GM12864 (cell line): ENCODE results near the gene CCDC71.

Experiments
- DNase-seq: peaks from one replicate; pipeline ENCODE4 v3.0.0-alpha.2; 2011; ENCODE audit warnings: low read depth
- H3K4me3 ChIP-seq: 2 replicates; pipeline ENCODE4 v1.5.1; 2011; ENCODE audit warnings: mild to moderate bottlenecking, low read depth, low read length, control low read depth
- CTCF ChIP-seq: IDR thresholded peaks from 2 replicates; pipeline ENCODE4 v1.5.1; 2011; ENCODE audit warnings: low read depth, mild to moderate bottlenecking, moderate library complexity, low read length, control low read depth, inconsistent platforms; ENCODE audit errors: missing control alignments

The CCDC71 gene

GRCh38 chr3:49175530-49175929 is 9.4 kb upstream of the CCDC71 start:
- TF ChIP-seq CTCF: no peak
- no peak overlapping the region for H3K4me3 ChIP-seq
- no peak for DNase-seq

GRCh38 chr3:49174397-49174985 is 8.4 kb upstream of the CCDC71 start:
- H3K4me3 ChIP-seq: no peak overlapping the region
- no peak for TF ChIP-seq CTCF
- DNase-seq: no peak

- no peak for DNase-seq
- H3K4me3 ChIP-seq: no peak overlapping the region
- no peak for TF ChIP-seq CTCF
Measured at GRCh38 chr3:49173792-49174170, 7.7 kb upstream of the CCDC71 start.

- no peak for DNase-seq
- no peak overlapping the region for H3K4me3 ChIP-seq
- TF ChIP-seq CTCF: no peak
Measured at GRCh38 chr3:49173116-49173791, 7.1 kb upstream of the CCDC71 start.

GRCh38 chr3:49172551-49173041 is 6.5 kb upstream of the CCDC71 start:
- H3K4me3 ChIP-seq: no peak overlapping the region
- DNase-seq: no peak
- TF ChIP-seq CTCF: no peak

- peak overlapping the region; percentile 56 for H3K4me3 ChIP-seq
- no peak for TF ChIP-seq CTCF
- DNase-seq: no peak
Measured at GRCh38 chr3:49171775-49172500, 5.8 kb upstream of the CCDC71 start.
